HCT116 (cell line): ENCODE results near the gene SAMD14. TPM values are rescaled to one million over a fixed set of nuclear protein-coding genes. Genes with fewer than 3 reads are reported as not detected.

Source experiments
- ATAC-seq: fragments of 200-7000 bp; cut with Tn5 transposase; 2 replicates; pipeline ENCODE4 v1.9.1; 2020; ENCODE audit warnings: mild to moderate bottlenecking, moderate library complexity
- BruUV-seq: library from RNA; stranded (reverse); fragments of 400-500 nt; replicated peaks from 2 replicates; lab custom pipeline; 2021; lab: Mats Ljungman, UMichigan
- CTCF ChIA-PET: fragments of 300-600 bp; sonication (Branson Sonifier 250); formaldehyde crosslinking; loops from one replicate; lab custom pipeline; 2021; ENCODE audit warnings: antibody characterized with exemption; lab: Charles Lee
- POLR2A ChIA-PET: fragments of 300-600, 350-600 bp; sonication (Branson Sonifier 250); formaldehyde crosslinking; loops from one replicate; lab custom pipeline; 2021; ENCODE audit warnings: antibody characterized with exemption; lab: Charles Lee
- RAD21 ChIA-PET, 2 experiments: fragments of 300-600 bp; sonication (Branson Sonifier 250); formaldehyde crosslinking; loops; one replicate each; lab custom pipeline; 2023; ENCODE audit warnings: low total read pairs in 2 of 2; ENCODE audit not compliant: uncharacterized antibody in 2 of 2, unreplicated experiment in 2 of 2, low non-redundant PET in 1 of 2; lab: Charles Lee
- DNase-seq: peaks from one replicate; pipeline ENCODE4 v3.0.0-alpha.2; 2010; ENCODE audit warnings: low read depth, low spot score
- H2AFZ ChIP-seq: fragments of 200-600 bp; shearing (Covaris generic), sonication (generic); 2 replicates; pipeline ENCODE4 v1.6.1; 2017; ENCODE audit warnings: low read depth, mixed run types, mixed read lengths, antibody characterized with exemption, low read length; ENCODE audit not compliant: poor library complexity, severe bottlenecking
- H3K27ac ChIP-seq: 2 replicates; pipeline ENCODE4 v1.5.1; 2012; ENCODE audit warnings: low read depth, low read length
- H3K27me3 ChIP-seq: fragments of 200-600 bp; sonication (generic); 2 replicates; pipeline ENCODE4 v1.6.1; 2016; ENCODE audit warnings: mixed run types, low read length, mixed read lengths; ENCODE audit not compliant: insufficient read depth
- H3K36me3 ChIP-seq, 2 experiments: fragments of 200-500 bp in 1 of 2; fragments of 200-600 bp in 1 of 2; sonication (Bioruptor generic) in 1 of 2; sonication (generic) in 1 of 2; 2 replicates each; pipeline versions ENCODE4 v1.5.1 to v1.6.1; 2014 to 2016; ENCODE audit warnings: low read length in 2 of 2, inconsistent platforms in 1 of 2, mixed read lengths in 1 of 2, mixed run types in 1 of 2; ENCODE audit not compliant: insufficient read depth in 2 of 2, control insufficient read depth in 1 of 2
- H3K4me1 ChIP-seq, 2 experiments: fragments of 200-600 bp in 1 of 2; sonication (generic) in 1 of 2; 2 replicates each; pipeline versions ENCODE4 v1.5.1 to v1.6.1; 2012 to 2017; ENCODE audit warnings: low read length in 2 of 2, inconsistent platforms in 1 of 2, mild to moderate bottlenecking in 1 of 2, mixed read lengths in 1 of 2, mixed run types in 1 of 2, moderate library complexity in 1 of 2; ENCODE audit not compliant: insufficient read depth in 2 of 2, control insufficient read depth in 1 of 2
- H3K4me2 ChIP-seq: fragments of 200-600 bp; sonication (generic); 2 replicates; pipeline ENCODE4 v1.6.1; 2017; ENCODE audit warnings: mixed run types, low read length, mixed read lengths
- H3K4me3 ChIP-seq, 2 experiments: fragments of 200-600 bp in 1 of 2; sonication (generic) in 1 of 2; replicated peaks in 1 of 2; 2 replicates each; pipeline ENCODE4 v1.5.1; 2011 to 2016; ENCODE audit warnings: low read length in 2 of 2, control low read depth in 1 of 2, low read depth in 1 of 2, mild to moderate bottlenecking in 1 of 2, mixed read lengths in 1 of 2, mixed run types in 1 of 2
- H3K79me2 ChIP-seq: fragments of 200-600 bp; sonication (generic); 2 replicates; pipeline ENCODE4 v1.6.1; 2017; ENCODE audit warnings: mild to moderate bottlenecking, mixed run types, low read length, moderate library complexity, mixed read lengths; ENCODE audit not compliant: insufficient read depth
- H3K9ac ChIP-seq: fragments of 200-600 bp; sonication (generic); 2 replicates; pipeline ENCODE4 v1.6.1; 2016; ENCODE audit warnings: low read length, mixed read lengths
- H3K9me2 ChIP-seq: fragments of 200-600 bp; sonication (generic), shearing (Covaris generic); 2 replicates; pipeline ENCODE4 v1.6.1; 2017; ENCODE audit warnings: mixed run types, mild to moderate bottlenecking, moderate library complexity; ENCODE audit not compliant: insufficient read depth
- H3K9me3 ChIP-seq, 2 experiments: fragments of 200-500 bp in 1 of 2; fragments of 200-600 bp in 1 of 2; sonication (Bioruptor generic) in 1 of 2; sonication (generic) in 1 of 2; 2 replicates each; pipeline ENCODE4 v1.6.1; 2014 to 2017; ENCODE audit warnings: low read length in 2 of 2, mixed read lengths in 2 of 2, inconsistent platforms in 1 of 2, low read depth in 1 of 2, mild to moderate bottlenecking in 1 of 2, mixed run types in 1 of 2, moderate library complexity in 1 of 2; ENCODE audit not compliant: control insufficient read depth in 1 of 2, insufficient read depth in 1 of 2
- H4K20me1 ChIP-seq: fragments of 200-600 bp; sonication (generic), shearing (Covaris generic); 2 replicates; pipeline ENCODE4 v1.6.1; 2017; ENCODE audit warnings: mixed run types, mild to moderate bottlenecking, moderate library complexity; ENCODE audit not compliant: insufficient read depth
- CBX3 ChIP-seq: IDR thresholded peaks from 2 replicates; pipeline ENCODE4 v1.6.1; 2012; ENCODE audit warnings: low read depth
- EGR1 ChIP-seq: IDR thresholded peaks from 2 replicates; pipeline ENCODE4 v1.6.1; 2012; ENCODE audit warnings: low read depth
- ELF1 ChIP-seq: IDR thresholded peaks from 2 replicates; pipeline ENCODE4 v1.6.1; 2012; ENCODE audit warnings: low read depth, borderline replicate concordance
- EZH2 ChIP-seq: fragments of 200-600 bp; sonication (generic); IDR thresholded peaks from 2 replicates; pipeline ENCODE4 v1.6.1; 2017; ENCODE audit warnings: antibody characterized with exemption, mixed run types
- EZH2phosphoT487 ChIP-seq: fragments of 200-600 bp; IDR thresholded peaks from 2 replicates; pipeline ENCODE4 v1.6.1; 2018; ENCODE audit warnings: antibody characterized with exemption, borderline replicate concordance
- JUND ChIP-seq: IDR thresholded peaks from 2 replicates; pipeline ENCODE4 v1.6.1; 2012
- POLR2AphosphoS5 ChIP-seq: IDR thresholded peaks from 2 replicates; pipeline ENCODE4 v1.6.1; 2011; ENCODE audit warnings: mild to moderate bottlenecking, low read depth, low read length, moderate library complexity
- RAD21 ChIP-seq: IDR thresholded peaks from 2 replicates; pipeline ENCODE4 v1.6.1; 2012; ENCODE audit warnings: low read depth, mild to moderate bottlenecking
- SP1 ChIP-seq: IDR thresholded peaks from 2 replicates; pipeline ENCODE4 v1.6.1; 2012; ENCODE audit warnings: low read depth
- TCF7L2 ChIP-seq: IDR thresholded peaks from 2 replicates; pipeline ENCODE4 v1.7.0; 2011; ENCODE audit warnings: borderline replicate concordance, inconsistent platforms; ENCODE audit not compliant: insufficient read depth, insufficient read length; ENCODE audit errors: extremely low read depth
- ZFX ChIP-seq: fragments of 450-650 bp; IDR thresholded peaks from 2 replicates; pipeline ENCODE4 v1.6.1; 2017
- intact Hi-C: fragments of 100-400 bp; cut with micrococcal nuclease; formaldehyde crosslinking; loops from 2 replicates; pipeline ENCODE4 v1.10.0; 2022
- total RNA-seq: library from RNA; stranded (reverse); gene quantifications from one replicate; pipeline ENCODE4 v1.2.1, GENCODE V29; 2021; ENCODE audit not compliant: unreplicated experiment
- TF ChIP-seq, protein P1 (sequence below): IDR thresholded peaks from 2 replicates; pipeline ENCODE4 v1.6.1; 2011; ENCODE audit warnings: mild to moderate bottlenecking, low read length, moderate library complexity; ENCODE audit not compliant: insufficient replicate concordance; ENCODE audit errors: extremely low read depth
- TF ChIP-seq, protein P2 (sequence below): IDR thresholded peaks from 2 replicates; pipeline ENCODE4 v1.6.1; 2012; ENCODE audit warnings: low read depth
- TF ChIP-seq, protein P3 (sequence below), 3 experiments: fragments of 200-600 bp in 1 of 3; sonication (generic) in 1 of 3; IDR thresholded peaks in 2 of 3; conservative IDR thresholded peaks in 1 of 3; 2 replicates each; pipeline ENCODE4 v1.5.1; 2012 to 2017; ENCODE audit warnings: low read depth in 2 of 3, low read length in 2 of 3, antibody characterized with exemption in 1 of 3, borderline replicate concordance in 1 of 3, control low read depth in 1 of 3, mild to moderate bottlenecking in 1 of 3, mixed read lengths in 1 of 3, mixed run types in 1 of 3, moderate library complexity in 1 of 3; ENCODE audit not compliant: insufficient read depth in 1 of 3

Gene SAMD14
- total RNA-seq, 1 experiment from 2014 or later: 1.5 TPM

DNA sequence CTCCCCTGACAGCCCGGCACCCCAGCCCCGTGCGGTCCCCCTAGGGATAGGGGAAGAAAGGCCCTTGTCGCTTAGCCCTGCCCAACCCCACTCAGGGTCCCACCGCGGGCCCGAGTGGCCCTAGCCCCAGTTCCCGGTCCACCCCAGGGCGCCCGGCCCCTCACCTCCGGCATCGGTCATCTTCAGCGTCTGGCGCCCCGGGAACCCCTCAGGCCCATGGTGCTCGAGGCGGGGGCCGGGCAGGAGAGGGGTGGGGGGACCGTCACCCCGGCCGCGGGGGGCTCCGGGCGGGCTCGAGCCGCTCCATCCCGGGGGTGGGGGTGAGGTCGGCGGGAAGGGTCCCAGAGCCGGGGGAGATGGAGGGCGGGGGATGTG, 620 bp downstream of the SAMD14 start:
- Histone ChIP-seq H2AFZ (no peak overlapping the region), H3K4me1 (peaks cover 12 to 27% of the 10 kb centered on the region in 2 experiments), H3K9me2 (no peaks in the 10 kb centered on the region), H3K9ac (no peak overlapping the region), H4K20me1 (no peaks in the 10 kb centered on the region), H3K9me3 (no peaks in the 10 kb centered on the region), H3K27ac (no peak overlapping the region), H3K79me2 (no peaks in the 10 kb centered on the region), H3K4me2 (no peak overlapping the region), H3K27me3 (no peaks in the 10 kb centered on the region), H3K36me3 (peaks cover 2 to 6% of the 10 kb centered on the region in 2 experiments; a peak in 2 of 4 replicates), H3K4me3 (no peak overlapping the region)
- POLR2A ChIA-PET: no interaction called here
- DNase-seq (no peak), ATAC-seq (no peak)
- no TSS peak for BruUV-seq
- RAD21 ChIA-PET: no interaction called here
- CTCF ChIA-PET: no interaction called here
- no peak for TF ChIP-seq EGR1
- TF ChIP-seq TCF7L2: no peak
- no peak for TF ChIP-seq SP1
- TF ChIP-seq, protein P1, sequence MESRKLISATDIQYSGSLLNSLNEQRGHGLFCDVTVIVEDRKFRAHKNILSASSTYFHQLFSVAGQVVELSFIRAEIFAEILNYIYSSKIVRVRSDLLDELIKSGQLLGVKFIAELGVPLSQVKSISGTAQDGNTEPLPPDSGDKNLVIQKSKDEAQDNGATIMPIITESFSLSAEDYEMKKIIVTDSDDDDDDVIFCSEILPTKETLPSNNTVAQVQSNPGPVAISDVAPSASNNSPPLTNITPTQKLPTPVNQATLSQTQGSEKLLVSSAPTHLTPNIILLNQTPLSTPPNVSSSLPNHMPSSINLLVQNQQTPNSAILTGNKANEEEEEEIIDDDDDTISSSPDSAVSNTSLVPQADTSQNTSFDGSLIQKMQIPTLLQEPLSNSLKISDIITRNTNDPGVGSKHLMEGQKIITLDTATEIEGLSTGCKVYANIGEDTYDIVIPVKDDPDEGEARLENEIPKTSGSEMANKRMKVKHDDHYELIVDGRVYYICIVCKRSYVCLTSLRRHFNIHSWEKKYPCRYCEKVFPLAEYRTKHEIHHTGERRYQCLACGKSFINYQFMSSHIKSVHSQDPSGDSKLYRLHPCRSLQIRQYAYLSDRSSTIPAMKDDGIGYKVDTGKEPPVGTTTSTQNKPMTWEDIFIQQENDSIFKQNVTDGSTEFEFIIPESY: no peak
- no peak for TF ChIP-seq EZH2phosphoT487
- TF ChIP-seq JUND: no peak
- no peak for TF ChIP-seq EZH2
- TF ChIP-seq, protein P2, sequence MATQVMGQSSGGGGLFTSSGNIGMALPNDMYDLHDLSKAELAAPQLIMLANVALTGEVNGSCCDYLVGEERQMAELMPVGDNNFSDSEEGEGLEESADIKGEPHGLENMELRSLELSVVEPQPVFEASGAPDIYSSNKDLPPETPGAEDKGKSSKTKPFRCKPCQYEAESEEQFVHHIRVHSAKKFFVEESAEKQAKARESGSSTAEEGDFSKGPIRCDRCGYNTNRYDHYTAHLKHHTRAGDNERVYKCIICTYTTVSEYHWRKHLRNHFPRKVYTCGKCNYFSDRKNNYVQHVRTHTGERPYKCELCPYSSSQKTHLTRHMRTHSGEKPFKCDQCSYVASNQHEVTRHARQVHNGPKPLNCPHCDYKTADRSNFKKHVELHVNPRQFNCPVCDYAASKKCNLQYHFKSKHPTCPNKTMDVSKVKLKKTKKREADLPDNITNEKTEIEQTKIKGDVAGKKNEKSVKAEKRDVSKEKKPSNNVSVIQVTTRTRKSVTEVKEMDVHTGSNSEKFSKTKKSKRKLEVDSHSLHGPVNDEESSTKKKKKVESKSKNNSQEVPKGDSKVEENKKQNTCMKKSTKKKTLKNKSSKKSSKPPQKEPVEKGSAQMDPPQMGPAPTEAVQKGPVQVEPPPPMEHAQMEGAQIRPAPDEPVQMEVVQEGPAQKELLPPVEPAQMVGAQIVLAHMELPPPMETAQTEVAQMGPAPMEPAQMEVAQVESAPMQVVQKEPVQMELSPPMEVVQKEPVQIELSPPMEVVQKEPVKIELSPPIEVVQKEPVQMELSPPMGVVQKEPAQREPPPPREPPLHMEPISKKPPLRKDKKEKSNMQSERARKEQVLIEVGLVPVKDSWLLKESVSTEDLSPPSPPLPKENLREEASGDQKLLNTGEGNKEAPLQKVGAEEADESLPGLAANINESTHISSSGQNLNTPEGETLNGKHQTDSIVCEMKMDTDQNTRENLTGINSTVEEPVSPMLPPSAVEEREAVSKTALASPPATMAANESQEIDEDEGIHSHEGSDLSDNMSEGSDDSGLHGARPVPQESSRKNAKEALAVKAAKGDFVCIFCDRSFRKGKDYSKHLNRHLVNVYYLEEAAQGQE: no peak
- TF ChIP-seq ELF1: no peak
- no peak for TF ChIP-seq POLR2AphosphoS5
- no peak for TF ChIP-seq CBX3
- TF ChIP-seq, protein P3, sequence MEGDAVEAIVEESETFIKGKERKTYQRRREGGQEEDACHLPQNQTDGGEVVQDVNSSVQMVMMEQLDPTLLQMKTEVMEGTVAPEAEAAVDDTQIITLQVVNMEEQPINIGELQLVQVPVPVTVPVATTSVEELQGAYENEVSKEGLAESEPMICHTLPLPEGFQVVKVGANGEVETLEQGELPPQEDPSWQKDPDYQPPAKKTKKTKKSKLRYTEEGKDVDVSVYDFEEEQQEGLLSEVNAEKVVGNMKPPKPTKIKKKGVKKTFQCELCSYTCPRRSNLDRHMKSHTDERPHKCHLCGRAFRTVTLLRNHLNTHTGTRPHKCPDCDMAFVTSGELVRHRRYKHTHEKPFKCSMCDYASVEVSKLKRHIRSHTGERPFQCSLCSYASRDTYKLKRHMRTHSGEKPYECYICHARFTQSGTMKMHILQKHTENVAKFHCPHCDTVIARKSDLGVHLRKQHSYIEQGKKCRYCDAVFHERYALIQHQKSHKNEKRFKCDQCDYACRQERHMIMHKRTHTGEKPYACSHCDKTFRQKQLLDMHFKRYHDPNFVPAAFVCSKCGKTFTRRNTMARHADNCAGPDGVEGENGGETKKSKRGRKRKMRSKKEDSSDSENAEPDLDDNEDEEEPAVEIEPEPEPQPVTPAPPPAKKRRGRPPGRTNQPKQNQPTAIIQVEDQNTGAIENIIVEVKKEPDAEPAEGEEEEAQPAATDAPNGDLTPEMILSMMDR (IDR thresholded peaks at IDR 0.05 in 2 of 3, conservative IDR thresholded peaks at IDR 0.05 in 1 of 3; ENCODE audit: borderline replicate concordance in 1 of 3, insufficient read depth in 1 of 3, low read depth in 2 of 3, low read length in 2 of 3): no peak
- TF ChIP-seq RAD21: no peak
- TF ChIP-seq ZFX: no peak
- intact Hi-C loops: no loop called here
